ENCODE measurements around the gene ATF3.

- TF ChIP-seq POLR2A (IDR thresholded peaks at IDR 0.05) (no peak), CTCF (IDR thresholded peaks at IDR 0.05) (no peak)
These were observed 29.3 kb downstream of the ATF3 start for GRCh38 chr1:212637902-212638301.

All from esophagus squamous epithelium (tissue), 4 donors.